Smooth muscle cell of the brain vasculature (primary cell): Measurements from ENCODE around the gene MAP3K15.

Experiments
- DNase-seq: peaks from one replicate; pipeline ENCODE4 v3.0.0-alpha.2; 2012; ENCODE audit warnings: low read depth, low spot score

Gene MAP3K15

DNA sequence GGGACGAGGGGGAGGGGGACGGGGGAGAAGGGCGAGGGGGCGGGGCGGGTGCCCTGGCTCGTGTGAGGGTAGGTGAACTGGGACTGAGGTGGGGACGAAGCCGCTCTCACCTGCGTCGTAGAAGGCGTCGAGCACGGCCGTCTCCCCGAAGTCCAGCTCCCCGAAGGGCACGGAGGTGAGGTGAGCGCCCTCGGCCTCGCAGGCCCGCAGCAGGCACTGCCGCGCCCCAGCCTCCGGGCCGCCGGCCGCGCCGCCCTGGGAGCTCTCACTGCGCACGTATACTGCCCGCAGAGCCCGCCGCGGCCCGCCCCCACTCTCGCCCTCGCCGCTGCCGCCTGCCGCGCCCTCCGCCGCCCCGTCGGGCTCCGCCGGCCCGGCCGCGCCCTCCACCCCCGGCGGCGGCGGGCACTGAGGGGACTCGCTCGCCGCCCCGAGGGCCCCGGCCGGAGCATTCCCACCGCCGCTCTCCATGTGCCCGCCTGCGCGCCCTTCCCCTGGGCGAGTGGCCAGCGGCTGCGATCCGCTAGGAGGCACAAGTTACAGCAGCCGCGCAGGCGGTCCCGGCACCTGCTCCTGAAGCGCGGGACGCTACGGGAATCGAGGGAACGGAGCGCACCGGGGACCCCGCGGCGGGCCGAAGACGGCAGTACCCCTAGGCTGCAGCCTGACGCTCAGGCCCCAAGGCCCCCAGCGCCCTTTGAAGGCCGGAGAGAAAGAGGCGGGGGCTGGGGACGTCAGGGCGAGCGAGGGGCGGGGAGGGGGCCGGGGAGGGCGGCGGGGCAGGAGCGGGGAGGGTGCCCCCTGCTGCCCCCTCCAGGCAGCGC is at the start of gene MAP3K15:
Gene MAP3K15, minus strand, starts transcription at position 718 of the 824 bp plus-strand sequence. Its CDS starts 247 bp downstream, at position 471.
- DNase-seq = no peak

DNA sequence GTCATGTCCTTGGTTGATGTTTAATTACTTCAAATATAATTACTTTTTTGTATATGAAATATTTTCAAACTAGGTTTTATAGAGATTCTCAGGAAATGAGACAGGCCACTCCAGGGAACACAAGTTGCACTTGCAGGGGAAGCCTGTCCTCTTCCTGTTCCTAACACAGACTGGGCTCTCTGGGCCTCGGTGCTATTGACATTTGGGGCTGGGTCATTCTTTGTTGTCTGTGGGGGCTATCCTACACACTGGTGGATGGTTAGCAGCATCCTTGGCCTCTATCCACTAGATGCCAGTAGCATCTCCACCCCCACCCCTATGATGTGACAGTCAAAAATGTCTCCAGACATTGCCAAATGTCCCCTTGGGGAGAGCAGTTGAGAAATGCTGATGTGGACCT is 49.3 kb upstream of the MAP3K15 start:
- no peak for DNase-seq

- no peak for DNase-seq
These were observed 48.4 kb upstream of the MAP3K15 start for GRCh38 chrX:19563746-19564145.

- DNase-seq = no peak
These were observed 48.0 kb upstream of the MAP3K15 start for GRCh38 chrX:19563327-19563726.

DNA sequence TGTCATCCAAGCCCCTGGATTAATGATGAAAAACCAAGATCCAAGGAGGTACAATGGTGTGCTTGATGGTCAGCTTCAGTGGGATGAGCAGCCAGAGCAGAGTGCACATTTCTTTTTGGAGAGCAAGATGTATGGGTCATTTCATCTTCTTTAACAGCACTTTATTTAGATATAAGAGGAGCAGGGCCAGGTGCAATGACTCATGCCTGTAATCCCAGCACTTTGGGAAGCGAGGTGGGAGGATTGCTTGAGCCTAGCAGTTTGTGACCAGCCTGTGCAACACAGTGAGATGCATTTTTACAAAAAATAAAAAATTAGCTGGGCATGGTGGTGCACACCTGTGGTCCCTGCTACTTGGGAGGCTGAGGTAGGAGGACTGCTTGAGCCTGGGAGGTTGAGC is 45.3 kb upstream of the MAP3K15 start:
- no peak for DNase-seq

DNA sequence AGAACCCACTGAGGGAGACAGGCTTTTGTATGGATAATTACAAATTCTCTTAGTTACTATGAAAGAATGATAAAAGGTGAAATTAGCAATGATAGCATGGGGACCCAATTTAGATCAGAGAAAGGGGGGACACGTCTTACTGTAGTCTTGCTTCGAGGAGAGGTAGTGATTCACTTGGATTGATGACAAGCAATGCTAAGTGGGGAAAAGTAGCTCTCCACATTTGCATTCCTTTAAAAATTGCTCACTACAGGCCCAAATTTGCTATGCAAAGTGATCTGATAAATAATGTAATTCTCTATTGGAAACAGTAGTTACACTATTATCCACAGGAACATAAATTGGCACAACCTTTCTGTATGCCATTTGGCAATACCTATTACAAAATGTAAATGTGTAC is 42.5 kb upstream of the MAP3K15 start:
- DNase-seq = no peak

DNA sequence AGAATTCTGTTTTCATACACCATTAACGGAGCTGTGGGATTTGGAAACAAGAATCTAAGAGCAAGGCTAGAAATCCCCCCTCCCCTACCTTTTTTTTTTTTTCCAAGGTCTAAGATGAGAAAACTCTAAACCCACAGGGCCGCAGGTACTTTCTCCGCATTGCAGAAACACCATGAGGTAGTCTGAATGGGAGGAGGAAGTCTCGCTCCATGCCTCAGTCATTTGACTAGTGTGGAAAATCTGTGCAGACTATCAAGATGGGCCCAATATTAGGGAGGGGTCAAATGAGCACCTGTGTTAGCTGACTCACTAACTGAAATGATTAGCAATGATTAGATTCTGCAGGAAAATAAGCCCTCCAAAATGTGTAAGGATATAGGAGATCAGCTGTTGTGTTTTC is 40.9 kb upstream of the MAP3K15 start:
- no peak for DNase-seq

- no peak for DNase-seq
These were observed 40.4 kb upstream of the MAP3K15 start for GRCh38 chrX:19555683-19556082.

- DNase-seq = no peak
These were observed 39.9 kb upstream of the MAP3K15 start for GRCh38 chrX:19555236-19555635.

DNA sequence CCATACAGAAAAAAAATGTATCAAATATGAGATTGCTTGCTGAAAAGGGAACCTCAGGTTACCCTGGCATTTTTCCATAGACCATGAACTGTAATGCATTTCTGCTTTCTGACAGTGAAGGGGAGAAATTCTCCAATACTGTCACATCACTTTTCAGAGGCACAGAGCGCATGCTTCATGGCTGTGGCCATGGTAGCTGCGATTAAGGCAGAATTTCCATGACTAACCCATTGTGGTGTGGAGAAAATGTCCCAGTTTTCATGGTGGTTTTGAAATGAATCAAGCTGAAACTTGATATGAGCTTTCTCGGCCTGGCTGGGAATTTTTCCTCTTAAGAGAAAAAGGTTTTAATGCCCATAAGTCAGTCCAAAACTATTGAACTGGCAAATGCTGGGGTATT is 39.5 kb upstream of the MAP3K15 start:
- no peak for DNase-seq

DNA sequence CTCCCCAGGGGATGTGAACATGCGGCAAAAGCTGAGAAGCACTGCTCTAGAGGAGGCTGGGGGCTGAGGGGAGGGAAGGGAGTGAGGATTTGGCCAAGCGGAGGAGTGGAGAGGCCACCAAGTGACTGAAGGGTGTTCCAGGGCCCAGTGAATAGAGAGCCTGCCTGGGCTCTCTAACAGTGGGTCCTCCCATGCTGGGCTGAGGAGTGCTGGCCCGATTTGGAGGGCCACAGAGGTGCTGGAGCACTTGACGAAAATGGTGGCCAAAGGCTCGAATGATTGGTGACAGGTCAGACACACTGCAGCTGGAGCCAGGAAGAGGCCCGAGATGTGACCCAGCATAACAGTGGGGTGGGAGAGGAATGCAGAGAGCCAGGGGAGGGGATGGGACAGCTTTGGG is 37.5 kb upstream of the MAP3K15 start:
- no peak for DNase-seq

- no peak for DNase-seq
These were observed 34.5 kb upstream of the MAP3K15 start for GRCh38 chrX:19549838-19550237.

GRCh38 chrX:19548934-19549333 is 33.6 kb upstream of the MAP3K15 start:
- no peak for DNase-seq

GRCh38 chrX:19548279-19548678 is 33.0 kb upstream of the MAP3K15 start:
- no peak for DNase-seq

- no peak for DNase-seq
These were observed 30.3 kb upstream of the MAP3K15 start for GRCh38 chrX:19545651-19546050.

DNA sequence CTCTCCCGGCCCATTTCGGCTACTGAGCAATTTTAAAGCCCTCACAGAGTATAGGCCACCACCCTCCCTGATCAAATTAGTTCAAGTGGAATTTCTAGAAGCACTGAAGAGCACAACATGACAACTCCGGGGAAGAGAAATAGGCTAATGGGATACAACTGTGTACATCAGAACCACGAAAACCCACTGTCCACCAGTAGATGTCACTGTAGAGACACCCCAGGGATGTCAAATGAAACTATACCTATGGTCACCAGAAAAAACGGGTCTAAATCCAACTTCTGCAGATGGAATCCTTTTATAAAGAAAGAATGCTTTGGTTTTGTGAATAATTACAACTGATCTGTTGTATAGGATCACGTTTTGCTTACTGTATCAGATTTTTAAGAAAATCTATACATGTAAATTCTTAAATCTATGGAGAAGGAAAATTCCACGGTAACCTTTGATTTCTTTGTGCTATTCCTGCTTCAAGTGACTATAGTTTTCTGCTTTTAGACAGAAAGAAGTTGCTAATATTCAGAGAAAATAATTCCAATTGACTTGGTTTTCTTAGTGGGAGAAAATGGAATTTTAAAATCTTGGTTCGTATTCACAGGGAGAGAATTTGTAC is 29.5 kb upstream of the MAP3K15 start:
- peak; percentile 15 for DNase-seq

DNA sequence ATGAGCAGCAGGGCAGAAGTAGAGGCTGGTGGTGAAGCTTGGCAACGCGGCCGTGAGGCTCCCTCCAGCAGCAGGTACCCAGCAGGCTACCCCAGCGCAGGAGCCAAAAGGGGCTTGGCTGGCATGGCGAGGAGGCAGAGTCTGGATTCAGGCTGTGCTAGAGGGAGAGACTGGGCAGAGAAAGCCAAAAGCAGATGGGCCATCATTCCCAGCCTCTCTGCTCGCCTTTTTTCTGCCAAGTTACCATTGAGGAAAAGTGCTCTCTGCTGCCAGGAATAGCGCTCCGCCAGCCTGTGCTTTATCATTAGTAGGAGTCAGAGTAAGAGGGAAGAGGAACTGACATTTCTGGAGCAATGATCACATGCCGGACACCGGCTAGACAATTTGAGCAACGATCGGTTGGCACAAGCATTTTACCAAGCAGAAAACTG is 28.7 kb upstream of the MAP3K15 start:
- DNase-seq = no peak

DNA sequence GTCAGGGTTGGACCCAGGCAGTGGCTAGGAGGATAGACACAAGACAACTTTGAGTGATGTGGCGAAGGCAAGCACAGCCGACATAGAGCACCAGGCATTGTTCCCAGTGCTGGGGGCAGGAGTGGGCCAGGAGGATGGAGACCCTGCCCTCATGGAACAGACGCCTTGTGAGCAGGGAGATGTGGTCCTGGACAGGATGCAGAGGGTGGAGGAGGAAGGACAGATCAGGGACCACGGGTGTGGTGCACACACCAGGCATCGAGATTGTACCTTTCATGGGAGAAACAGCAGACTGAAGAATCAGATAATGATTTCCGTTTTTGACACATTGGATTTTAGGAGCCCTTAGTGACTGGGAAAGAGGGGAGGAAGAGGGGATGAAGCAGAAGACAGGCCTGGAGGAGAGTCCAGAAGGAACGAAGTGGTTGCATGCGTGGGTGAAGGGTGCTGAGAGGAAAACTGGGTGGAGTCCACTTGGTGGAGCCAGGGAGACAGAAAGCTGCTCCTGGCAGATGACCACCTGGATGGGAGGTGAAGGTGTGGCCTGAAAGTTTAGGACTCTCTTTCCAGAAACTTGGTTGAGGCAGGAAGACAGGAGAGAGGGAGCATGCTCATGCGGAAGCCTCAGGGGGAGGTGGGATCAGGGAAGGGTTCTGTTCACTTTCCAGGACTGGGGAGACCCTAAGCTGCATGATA is 27.9 kb upstream of the MAP3K15 start:
- DNase-seq = no peak

DNA sequence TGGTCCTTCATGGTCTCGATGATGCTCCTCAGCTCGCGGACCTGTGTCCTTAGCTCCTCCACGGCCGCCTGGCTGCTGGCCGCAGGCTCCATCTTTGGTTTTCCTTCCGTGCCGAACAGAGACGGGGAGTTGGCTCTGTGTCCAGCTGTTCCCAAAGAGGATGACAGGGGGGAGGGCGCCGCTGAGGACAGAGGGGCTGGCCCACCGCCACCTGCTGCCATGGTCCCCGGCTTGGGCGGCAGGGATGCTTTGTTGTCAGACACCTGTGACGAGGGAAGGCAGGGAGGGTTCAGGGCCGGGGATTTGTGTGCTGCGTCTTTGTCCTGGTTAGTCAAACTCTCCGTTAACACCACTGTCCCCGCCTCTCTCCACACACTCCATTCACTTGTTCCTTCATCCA is 26.6 kb upstream of the MAP3K15 start:
- no peak for DNase-seq

GRCh38 chrX:19541196-19541595 is 25.9 kb upstream of the MAP3K15 start:
- no peak for DNase-seq

DNA sequence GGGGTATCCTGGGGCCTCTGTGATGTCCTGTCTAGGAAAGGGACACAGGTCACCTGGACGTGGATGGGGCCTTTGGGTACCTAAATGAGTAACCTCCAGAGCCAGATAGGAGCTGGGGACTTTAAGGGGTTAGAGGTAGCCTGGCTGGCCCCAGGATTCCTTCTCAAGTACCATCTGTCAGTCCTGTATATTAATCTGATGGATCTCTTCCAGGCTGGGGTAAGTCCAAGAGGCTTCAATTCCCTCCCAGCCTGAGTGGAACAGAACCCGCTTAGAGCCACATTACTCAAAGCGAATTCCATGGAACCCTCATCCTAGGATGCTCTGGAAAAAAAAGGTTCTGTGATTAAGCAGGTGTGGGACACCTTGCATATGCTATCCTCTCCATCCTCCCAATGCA is 24.8 kb upstream of the MAP3K15 start:
- DNase-seq = no peak

DNA sequence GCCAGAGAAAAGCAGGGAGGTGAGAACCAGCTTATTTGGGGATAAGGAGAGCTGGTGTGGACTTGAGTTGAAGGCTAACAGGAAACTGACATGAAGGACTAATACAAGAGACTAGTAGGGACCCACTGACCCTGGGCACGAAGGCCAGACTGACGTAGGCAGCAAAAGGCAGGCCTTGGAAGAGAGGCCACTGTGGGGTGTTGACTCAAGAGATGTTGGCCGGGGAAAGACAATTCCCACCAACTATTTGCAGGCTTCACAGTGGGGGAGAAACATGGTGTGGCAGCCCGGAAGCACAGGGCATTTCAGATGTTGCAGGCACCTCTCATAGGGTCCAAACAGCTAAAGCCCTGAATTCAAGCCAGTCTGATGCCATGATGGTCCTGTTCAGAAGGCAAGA is 24.4 kb upstream of the MAP3K15 start:
- DNase-seq = no peak

- DNase-seq = no peak
These were observed 20.2 kb upstream of the MAP3K15 start for GRCh38 chrX:19535476-19535875.
